GM12878 (cell line): ENCODE measurements around the gene DCC. TPM values are rescaled to one million over a fixed set of nuclear protein-coding genes. Genes with fewer than 3 reads are reported as not detected.

ENCODE experiments used
- ATAC-seq: fragments of 200-7000 bp; cut with Tn5 transposase; 3 replicates; pipeline ENCODE4 v1.9.1; 2020; ENCODE audit warnings: mild to moderate bottlenecking, moderate library complexity
- BruUV-seq: library from RNA; stranded (reverse); fragments of 400-500 nt; replicated peaks from 2 replicates; lab custom pipeline; 2021; lab: Mats Ljungman, UMichigan
- CTCF ChIA-PET: fragments of 300-600 bp; sonication (Branson Sonifier 250); formaldehyde crosslinking; extraction: SDS; loops from one replicate; lab custom pipeline; 2021; ENCODE audit warnings: inconsistent platforms; lab: Yijun Ruan, JAX
- POLR2A ChIA-PET: fragments of 350-600 bp; formaldehyde crosslinking; extraction: SDS; loops from one replicate; lab custom pipeline; 2021; ENCODE audit warnings: inconsistent platforms; lab: Charles Lee
- RAD21 ChIA-PET: fragments of 300-600 bp; sonication (Branson Sonifier 250); formaldehyde crosslinking; loops from one replicate; lab custom pipeline; 2023; ENCODE audit warnings: antibody characterized with exemption; ENCODE audit not compliant: unreplicated experiment; lab: Charles Lee
- SMC1A ChIA-PET: fragments of 300-600 bp; sonication (Branson Sonifier 250); formaldehyde crosslinking; loops from one replicate; lab custom pipeline; 2023; ENCODE audit not compliant: unreplicated experiment, uncharacterized antibody; lab: Charles Lee
- DNase-seq: peaks from one replicate; pipeline ENCODE4 v3.0.0-alpha.2; 2011; ENCODE audit warnings: low read depth, low spot score
- FAIRE-seq: peaks from 3 replicates; lab custom pipeline; 2011; peaks lifted over from hg19 to GRCh38; lab: Jason Lieb, UNC
- H2AFZ ChIP-seq: 2 replicates; pipeline ENCODE4 v1.6.0; 2011; ENCODE audit warnings: low read depth, low read length, control low read depth; ENCODE audit not compliant: control insufficient read depth
- H3K27ac ChIP-seq: 2 replicates; pipeline ENCODE4 v1.5.1; 2011; ENCODE audit warnings: control low read depth; ENCODE audit not compliant: control insufficient read depth, insufficient read depth
- H3K27me3 ChIP-seq, 2 experiments: replicated peaks in 1 of 2; 2 replicates each; pipeline versions ENCODE4 v1.6.0 to v1.6.1; 2011; ENCODE audit warnings: low read length in 1 of 2; ENCODE audit not compliant: control insufficient read depth in 2 of 2, insufficient read depth in 2 of 2
- H3K36me3 ChIP-seq, 2 experiments: 2 replicates each; pipeline ENCODE4 v1.5.1; 2011; ENCODE audit warnings: low read length in 1 of 2; ENCODE audit not compliant: control insufficient read depth in 2 of 2, insufficient read depth in 2 of 2
- H3K4me1 ChIP-seq: 2 replicates; pipeline ENCODE4 v1.6.1; 2011; ENCODE audit warnings: mild to moderate bottlenecking, low read length, moderate library complexity, mixed read lengths; ENCODE audit not compliant: control insufficient read depth, insufficient read depth
- H3K4me2 ChIP-seq: 2 replicates; pipeline ENCODE4 v1.6.0; 2011; ENCODE audit warnings: control low read depth; ENCODE audit not compliant: control insufficient read depth, insufficient read depth
- H3K4me3 ChIP-seq: fragments of 200-600 bp; sonication (generic); 2 replicates; pipeline ENCODE4 v1.5.1; 2016
- H3K79me2 ChIP-seq: 2 replicates; pipeline ENCODE4 v1.6.0; 2011; ENCODE audit warnings: low read length; ENCODE audit not compliant: control insufficient read depth, insufficient read depth
- H3K9ac ChIP-seq: 2 replicates; pipeline ENCODE4 v1.8.0; 2011; ENCODE audit warnings: low read length, control low read depth, mixed read lengths; ENCODE audit not compliant: control insufficient read depth, insufficient read depth
- H3K9me3 ChIP-seq: replicated peaks from 3 replicates; pipeline ENCODE4 v1.5.1; 2011; ENCODE audit warnings: mild to moderate bottlenecking, low read length; ENCODE audit not compliant: control insufficient read depth, insufficient read depth
- H4K20me1 ChIP-seq: 2 replicates; pipeline ENCODE4 v1.6.0; 2011; ENCODE audit not compliant: control insufficient read depth, insufficient read depth
- BACH1 ChIP-seq: fragments of 450-650 bp; IDR thresholded peaks from 2 replicates; pipeline ENCODE4 v1.6.1; 2017; ENCODE audit warnings: mild to moderate bottlenecking, borderline replicate concordance
- FOXM1 ChIP-seq: IDR thresholded peaks from 2 replicates; pipeline ENCODE4 v1.6.1; 2012; ENCODE audit warnings: low read depth, mild to moderate bottlenecking, inconsistent platforms, low read length, moderate library complexity
- IRF4 ChIP-seq: IDR thresholded peaks from 2 replicates; pipeline ENCODE4 v1.6.1; 2011; ENCODE audit warnings: low read depth, low read length
- KDM1A ChIP-seq: fragments of 200-600 bp; sonication (generic); IDR thresholded peaks from 2 replicates; pipeline ENCODE4 v1.6.1; 2016; ENCODE audit warnings: borderline replicate concordance
- MTA3 ChIP-seq: IDR thresholded peaks from 2 replicates; pipeline ENCODE4 v1.6.1; 2012; ENCODE audit warnings: low read length, inconsistent platforms, borderline replicate concordance
- POU2F2 ChIP-seq: IDR thresholded peaks from 3 replicates; pipeline ENCODE4 v1.6.1; 2011; ENCODE audit warnings: low read depth, mild to moderate bottlenecking, low read length, borderline replicate concordance
- RUNX3 ChIP-seq: IDR thresholded peaks from 2 replicates; pipeline ENCODE4 v1.6.1; 2012; ENCODE audit warnings: low read length, inconsistent platforms
- SREBF2 ChIP-seq: IDR thresholded peaks from 2 replicates; pipeline ENCODE4 v1.6.1; 2012; ENCODE audit warnings: mild to moderate bottlenecking, low read length
- WGBS: methylation state at CpG from one replicate; pipeline ENCODE4 v1.1.6; 2016; ENCODE audit warnings: low lambda C conversion rate; ENCODE audit not compliant: insufficient replicate concordance, insufficient coverage; ENCODE audit errors: missing lambda C conversion rate; 5-methylcytosine and 5-hydroxymethylcytosine counted together
- in situ Hi-C: fragments of 300-500 bp; cut with MboI; formaldehyde crosslinking; loops from 9 replicates; pipeline ENCODE4 v1.14.3; 2018; ENCODE audit warnings: mixed read lengths
- intact Hi-C: fragments of 100-400 bp; cut with micrococcal nuclease; formaldehyde crosslinking; loops from one replicate; pipeline ENCODE4 v1.14.2; 2022; ENCODE audit not compliant: unreplicated experiment
- polyA plus RNA-seq, 11 experiments: library from polyadenylated mRNA; depleted of rRNA in 4 of 11; unstranded in 6 of 11; stranded (reverse) in 5 of 11; fragments of >200 nt; fragmentation: Nextera tagmentation in 4 of 11; fragmentation: Illumina TruSeq in 1 of 11; extraction: Ambion mirVana in 4 of 11; extraction: Trizol in 1 of 11; gene quantifications; 1 replicate in 1 of 11; 2 replicates in 10 of 11; pipeline versions ENCODE4 v1.2.1 to v1.2.3, GENCODE V29; 2011 to 2016; ENCODE audit warnings: inconsistent platforms in 2 of 11, missing spikeins in 2 of 11, low read depth in 1 of 11
- total RNA-seq, 4 experiments: library from RNA; depleted of rRNA in 3 of 4; stranded (reverse); fragments of >200 nt in 3 of 4; fragmentation: Illumina TruSeq in 1 of 4; extraction: Trizol in 1 of 4; gene quantifications; 2 replicates each; pipeline versions ENCODE4 v1.2.1 to v1.2.3, GENCODE V29; 2013 to 2021
- TF ChIP-seq, protein P1 (sequence below), 3 experiments: IDR thresholded peaks in 2 of 3; conservative IDR thresholded peaks in 1 of 3; 2 replicates each; pipeline ENCODE4 v1.5.1; 2011; ENCODE audit warnings: low read depth in 3 of 3, low read length in 3 of 3, mild to moderate bottlenecking in 3 of 3, control low read depth in 2 of 3, moderate library complexity in 2 of 3, inconsistent platforms in 1 of 3, mixed read lengths in 1 of 3; ENCODE audit not compliant: control insufficient read depth in 2 of 3, insufficient read depth in 1 of 3; ENCODE audit errors: extremely low read depth in 1 of 3
- TF ChIP-seq, protein P2 (sequence below): fragments of 450-650 bp; formaldehyde crosslinking; IDR thresholded peaks from 2 replicates; pipeline ENCODE4 v1.4.0; 2020; ENCODE audit warnings: mild to moderate bottlenecking, moderate library complexity
- TF ChIP-seq, protein P3 (sequence below): IDR thresholded peaks from 2 replicates; pipeline ENCODE4 v1.6.1; 2011; ENCODE audit warnings: borderline replicate concordance, low read depth, mild to moderate bottlenecking, moderate library complexity, mixed read lengths, low read length; ENCODE audit not compliant: insufficient read depth; ENCODE audit errors: extremely low read length
- TF ChIP-seq, protein P4 (sequence below): IDR thresholded peaks from 2 replicates; pipeline ENCODE4 v1.6.1; 2012; ENCODE audit warnings: low read depth, low read length, improper control_type of control experiment

Gene DCC
- total and polyA plus RNA-seq, 10 of the 15 experiments (the other 5 are each of a cell fraction or from before 2014, with no cell fraction given): 0.01 TPM; not detected in 9

DNA sequence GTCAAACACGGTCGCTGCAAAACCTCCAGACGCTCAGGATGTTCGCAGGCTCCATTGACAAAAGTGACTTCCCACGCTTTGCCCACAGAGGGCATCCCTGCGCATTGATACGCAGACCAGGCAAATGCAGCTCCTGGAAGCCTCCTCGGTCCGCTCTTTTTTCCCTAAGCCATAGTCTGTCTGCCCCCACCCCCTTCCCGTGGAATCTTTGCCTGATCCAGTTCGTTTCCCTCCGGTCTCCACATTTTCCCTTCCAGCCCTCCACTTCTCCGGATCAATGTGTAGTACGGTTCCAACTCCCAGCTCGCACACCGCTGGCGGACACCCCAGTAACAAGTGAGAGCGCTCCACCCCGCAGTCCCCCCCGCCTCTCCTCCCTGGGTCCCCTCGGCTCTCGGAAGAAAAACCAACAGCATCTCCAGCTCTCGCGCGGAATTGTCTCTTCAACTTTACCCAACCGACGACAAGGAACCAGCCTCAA lies at the start of gene DCC (continued):
- TF ChIP-seq, protein P1, sequence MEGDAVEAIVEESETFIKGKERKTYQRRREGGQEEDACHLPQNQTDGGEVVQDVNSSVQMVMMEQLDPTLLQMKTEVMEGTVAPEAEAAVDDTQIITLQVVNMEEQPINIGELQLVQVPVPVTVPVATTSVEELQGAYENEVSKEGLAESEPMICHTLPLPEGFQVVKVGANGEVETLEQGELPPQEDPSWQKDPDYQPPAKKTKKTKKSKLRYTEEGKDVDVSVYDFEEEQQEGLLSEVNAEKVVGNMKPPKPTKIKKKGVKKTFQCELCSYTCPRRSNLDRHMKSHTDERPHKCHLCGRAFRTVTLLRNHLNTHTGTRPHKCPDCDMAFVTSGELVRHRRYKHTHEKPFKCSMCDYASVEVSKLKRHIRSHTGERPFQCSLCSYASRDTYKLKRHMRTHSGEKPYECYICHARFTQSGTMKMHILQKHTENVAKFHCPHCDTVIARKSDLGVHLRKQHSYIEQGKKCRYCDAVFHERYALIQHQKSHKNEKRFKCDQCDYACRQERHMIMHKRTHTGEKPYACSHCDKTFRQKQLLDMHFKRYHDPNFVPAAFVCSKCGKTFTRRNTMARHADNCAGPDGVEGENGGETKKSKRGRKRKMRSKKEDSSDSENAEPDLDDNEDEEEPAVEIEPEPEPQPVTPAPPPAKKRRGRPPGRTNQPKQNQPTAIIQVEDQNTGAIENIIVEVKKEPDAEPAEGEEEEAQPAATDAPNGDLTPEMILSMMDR (IDR thresholded peaks at IDR 0.05 in 2 of 3, conservative IDR thresholded peaks at IDR 0.05 in 1 of 3; ENCODE audit: control insufficient read depth in 2 of 3, extremely low read depth in 1 of 3, insufficient read depth in 1 of 3, low read depth in 3 of 3, low read length in 3 of 3): peak in 2 of 3 experiments; percentile 41 to 48; a peak in 4 of 6 replicates
- TF ChIP-seq, protein P2, sequence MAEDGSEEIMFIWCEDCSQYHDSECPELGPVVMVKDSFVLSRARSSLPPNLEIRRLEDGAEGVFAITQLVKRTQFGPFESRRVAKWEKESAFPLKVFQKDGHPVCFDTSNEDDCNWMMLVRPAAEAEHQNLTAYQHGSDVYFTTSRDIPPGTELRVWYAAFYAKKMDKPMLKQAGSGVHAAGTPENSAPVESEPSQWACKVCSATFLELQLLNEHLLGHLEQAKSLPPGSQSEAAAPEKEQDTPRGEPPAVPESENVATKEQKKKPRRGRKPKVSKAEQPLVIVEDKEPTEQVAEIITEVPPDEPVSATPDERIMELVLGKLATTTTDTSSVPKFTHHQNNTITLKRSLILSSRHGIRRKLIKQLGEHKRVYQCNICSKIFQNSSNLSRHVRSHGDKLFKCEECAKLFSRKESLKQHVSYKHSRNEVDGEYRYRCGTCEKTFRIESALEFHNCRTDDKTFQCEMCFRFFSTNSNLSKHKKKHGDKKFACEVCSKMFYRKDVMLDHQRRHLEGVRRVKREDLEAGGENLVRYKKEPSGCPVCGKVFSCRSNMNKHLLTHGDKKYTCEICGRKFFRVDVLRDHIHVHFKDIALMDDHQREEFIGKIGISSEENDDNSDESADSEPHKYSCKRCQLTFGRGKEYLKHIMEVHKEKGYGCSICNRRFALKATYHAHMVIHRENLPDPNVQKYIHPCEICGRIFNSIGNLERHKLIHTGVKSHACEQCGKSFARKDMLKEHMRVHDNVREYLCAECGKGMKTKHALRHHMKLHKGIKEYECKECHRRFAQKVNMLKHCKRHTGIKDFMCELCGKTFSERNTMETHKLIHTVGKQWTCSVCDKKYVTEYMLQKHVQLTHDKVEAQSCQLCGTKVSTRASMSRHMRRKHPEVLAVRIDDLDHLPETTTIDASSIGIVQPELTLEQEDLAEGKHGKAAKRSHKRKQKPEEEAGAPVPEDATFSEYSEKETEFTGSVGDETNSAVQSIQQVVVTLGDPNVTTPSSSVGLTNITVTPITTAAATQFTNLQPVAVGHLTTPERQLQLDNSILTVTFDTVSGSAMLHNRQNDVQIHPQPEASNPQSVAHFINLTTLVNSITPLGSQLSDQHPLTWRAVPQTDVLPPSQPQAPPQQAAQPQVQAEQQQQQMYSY (CRISPR knock-in tag): no peak
- TF ChIP-seq IRF4: no peak

DNA sequence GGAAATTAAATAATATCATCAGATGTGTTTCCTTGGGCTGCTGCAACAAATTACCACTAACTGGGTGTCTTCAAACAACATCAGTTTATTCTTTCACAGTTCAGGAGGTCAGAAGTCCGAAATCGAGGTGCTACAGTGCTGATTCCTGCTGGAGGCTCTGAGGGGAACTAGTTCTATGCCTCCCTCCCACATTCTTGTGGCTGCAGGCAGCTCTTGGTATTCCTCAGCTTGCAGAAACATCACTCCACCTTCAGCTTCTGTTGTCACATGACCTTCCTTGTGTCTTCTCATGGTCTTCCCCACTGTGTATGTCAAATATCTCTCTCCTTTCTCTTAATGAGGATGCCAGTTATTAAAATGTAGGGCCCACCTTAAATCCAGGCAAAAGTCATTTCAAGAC lies 29.3 kb upstream of the DCC start:
- no peaks in the 10 kb centered on the region for H3K79me2 ChIP-seq
- no peak overlapping the region for H3K4me3 ChIP-seq
- H3K27ac ChIP-seq: no peak overlapping the region
- CTCF ChIA-PET: interaction anchor here (0.6 kb wide), 1 partner anchor 919 kb away, joined by 4 read pairs; no protein-coding TSS in a partner anchor
- no peak overlapping the region for H3K4me2 ChIP-seq
- WGBS: 0% methylated on average over 2 of the region's 2 CpGs
- no peak overlapping the region for H3K9ac ChIP-seq
- RAD21 ChIA-PET: no interaction called here
- intact Hi-C loops (no loop called here), in situ Hi-C loops (no loop called here)
- ATAC-seq: no peak
- no peak for DNase-seq
- POLR2A ChIA-PET: no interaction called here
- no peaks in the 10 kb centered on the region for H3K4me1 ChIP-seq
- BruUV-seq: no TSS peak
- H2AFZ ChIP-seq: no peak overlapping the region
- no peaks in the 10 kb centered on the region for H3K27me3 ChIP-seq
- FAIRE-seq: no peak
- no peaks in the 10 kb centered on the region for H3K36me3 ChIP-seq
- H4K20me1 ChIP-seq: no peaks in the 10 kb centered on the region
- SMC1A ChIA-PET: no interaction called here
- H3K9me3 ChIP-seq: no peaks in the 10 kb centered on the region
- no peak for TF ChIP-seq SREBF2
- no peak for TF ChIP-seq BACH1
- no peak for TF ChIP-seq POU2F2
- TF ChIP-seq FOXM1: no peak
- TF ChIP-seq, protein P3, sequence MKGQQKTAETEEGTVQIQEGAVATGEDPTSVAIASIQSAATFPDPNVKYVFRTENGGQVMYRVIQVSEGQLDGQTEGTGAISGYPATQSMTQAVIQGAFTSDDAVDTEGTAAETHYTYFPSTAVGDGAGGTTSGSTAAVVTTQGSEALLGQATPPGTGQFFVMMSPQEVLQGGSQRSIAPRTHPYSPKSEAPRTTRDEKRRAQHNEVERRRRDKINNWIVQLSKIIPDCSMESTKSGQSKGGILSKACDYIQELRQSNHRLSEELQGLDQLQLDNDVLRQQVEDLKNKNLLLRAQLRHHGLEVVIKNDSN: no peak
- no peak for TF ChIP-seq MTA3
- no peak for TF ChIP-seq RUNX3
- TF ChIP-seq, protein P4, sequence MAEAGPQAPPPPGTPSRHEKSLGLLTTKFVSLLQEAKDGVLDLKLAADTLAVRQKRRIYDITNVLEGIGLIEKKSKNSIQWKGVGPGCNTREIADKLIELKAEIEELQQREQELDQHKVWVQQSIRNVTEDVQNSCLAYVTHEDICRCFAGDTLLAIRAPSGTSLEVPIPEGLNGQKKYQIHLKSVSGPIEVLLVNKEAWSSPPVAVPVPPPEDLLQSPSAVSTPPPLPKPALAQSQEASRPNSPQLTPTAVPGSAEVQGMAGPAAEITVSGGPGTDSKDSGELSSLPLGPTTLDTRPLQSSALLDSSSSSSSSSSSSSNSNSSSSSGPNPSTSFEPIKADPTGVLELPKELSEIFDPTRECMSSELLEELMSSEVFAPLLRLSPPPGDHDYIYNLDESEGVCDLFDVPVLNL: no peak
- TF ChIP-seq KDM1A: no peak
